ENCODE data around the gene ING5.

- no peak for TF ChIP-seq CTCF (IDR thresholded peaks at IDR 0.05; ENCODE audit: insufficient read depth, low read length)
- TF ChIP-seq REST (IDR thresholded peaks at IDR 0.05; ENCODE audit: insufficient replicate concordance, low read depth), result no peak
- no peak for TF ChIP-seq POLR2AphosphoS5 (IDR thresholded peaks at IDR 0.05; ENCODE audit: low read depth)
Observed at GRCh38 chr2:241680044-241680443, 21.8 kb upstream of the ING5 start.

All from HL-60 (cell line).